ENCODE results near the gene MYMX. TPM values are rescaled to one million over a fixed set of nuclear protein-coding genes. Genes with fewer than 3 reads are reported as not detected.

The MYMX gene
- total RNA-seq, 4 donors from 2014 or later = 0.95 TPM; not detected in 3

GRCh38 chr6:44232676-44233566 is 16.2 kb downstream of the MYMX start:
- Histone ChIP-seq H3K4me1 (peaks cover 33 to 50% (median 38%) of the 10 kb centered on the region in 4 donors), H3K4me3 (no peak overlapping the region), H3K27ac (peak overlapping the region; percentile 62 to 94 (median 92)), H3K36me3 (no peaks in the 10 kb centered on the region), H3K9me3 (no peaks in the 10 kb centered on the region), H3K27me3 (no peaks in the 10 kb centered on the region)
- in situ Hi-C loops (cut with MboI; ENCODE audit: low pct_ligation_motif_present in 1 of 4, low pct_unique_long_range_greater_than_20kb in 1 of 4, low sequenced_read_pairs in 3 of 4) (loop anchor here in 2 of 4 donors (10.0 kb wide), 2 partner anchors 58 to 68 kb away; no protein-coding TSS in a partner anchor), intact Hi-C loops (cut with DNase I; ENCODE audit: low total_unique reads) (no loop called here)
- TF ChIP-seq POLR2A (IDR thresholded peaks at IDR 0.05) = no peak
- TF ChIP-seq EP300 (IDR thresholded peaks at IDR 0.05; ENCODE audit: low read depth) = no peak
- no peak for TF ChIP-seq POLR2AphosphoS5 (IDR thresholded peaks at IDR 0.05)
- no peak for TF ChIP-seq CTCF (IDR thresholded peaks at IDR 0.05)
- no peak for DNase-seq
- WGBS, 2 donors (ENCODE audit: low coverage in 1 of 2) = 60 to 88% methylated on average over 2 to 14 of the region's 16 CpGs

- TF ChIP-seq POLR2A (IDR thresholded peaks at IDR 0.05) = no peak
- peak; percentile 31 for TF ChIP-seq EP300 (IDR thresholded peaks at IDR 0.05; ENCODE audit: low read depth)
- no peaks in the 10 kb centered on the region for H3K27me3 ChIP-seq
- intact Hi-C loops (cut with DNase I; ENCODE audit: low total_unique reads) = loop anchor here (2.0 kb wide), 1 partner anchor 13 kb away; no protein-coding TSS in a partner anchor
- no peak for DNase-seq
- no peaks in the 10 kb centered on the region for H3K9me3 ChIP-seq
- H3K27ac ChIP-seq = peak overlapping the region; percentile 62 to 94 (median 92)
- WGBS, 2 donors (ENCODE audit: low coverage in 1 of 2) = 74 to 88% methylated on average over 6 to 14 of the region's 14 CpGs
- H3K4me3 ChIP-seq = no peak overlapping the region
- no peaks in the 10 kb centered on the region for H3K36me3 ChIP-seq
- in situ Hi-C loops (cut with MboI; ENCODE audit: low pct_ligation_motif_present in 1 of 4, low pct_unique_long_range_greater_than_20kb in 1 of 4, low sequenced_read_pairs in 3 of 4) = loop anchor here in 2 of 4 donors (10.0 kb wide), 2 partner anchors 59 to 69 kb away; no protein-coding TSS in a partner anchor
- H3K4me1 ChIP-seq = peaks cover 36 to 51% (median 39%) of the 10 kb centered on the region in 4 donors
Measured at GRCh38 chr6:44233567-44234100, 16.9 kb downstream of the MYMX start.

- peak; percentile 71 for DNase-seq
- Histone ChIP-seq H3K4me1 (peaks cover 36 to 53% (median 39%) of the 10 kb centered on the region in 4 donors), H3K9me3 (no peaks in the 10 kb centered on the region), H3K36me3 (no peaks in the 10 kb centered on the region), H3K27me3 (no peaks in the 10 kb centered on the region), H3K4me3 (no peak overlapping the region), H3K27ac (peak overlapping the region; percentile 62 to 94 (median 92))
- intact Hi-C loops (cut with DNase I; ENCODE audit: low total_unique reads) (loop anchor here (2.0 to 5.0 kb wide), 2 partner anchors 14 to 62 kb away; no protein-coding TSS in a partner anchor), in situ Hi-C loops (cut with MboI; ENCODE audit: low pct_ligation_motif_present in 1 of 4, low pct_unique_long_range_greater_than_20kb in 1 of 4, low sequenced_read_pairs in 3 of 4) (loop anchor here in 2 of 4 donors (10.0 kb wide), 2 partner anchors 60 to 70 kb away; no protein-coding TSS in a partner anchor)
- TF ChIP-seq POLR2AphosphoS5 (IDR thresholded peaks at IDR 0.05) = peak; percentile 45 to 76 (median 69)
- peak; percentile 50 to 68 (median 57) for TF ChIP-seq CTCF (IDR thresholded peaks at IDR 0.05)
- TF ChIP-seq POLR2A (IDR thresholded peaks at IDR 0.05) = no peak
- TF ChIP-seq EP300 (IDR thresholded peaks at IDR 0.05; ENCODE audit: low read depth) = no peak
- 36% methylated on average over 5 of the region's 5 CpGs; no CpG with 5 or more reads in 1 of the 2 donors for WGBS, 2 donors (ENCODE audit: low coverage in 1 of 2)
Measured at GRCh38 chr6:44234101-44235025, 17.6 kb downstream of the MYMX start.

GRCh38 chr6:44235269-44235668 is 18.5 kb downstream of the MYMX start:
- DNase-seq = no peak
- Histone ChIP-seq H3K27me3 (no peaks in the 10 kb centered on the region), H3K36me3 (no peaks in the 10 kb centered on the region), H3K4me3 (no peak overlapping the region), H3K27ac (peak overlapping the region; percentile 62 to 94 (median 92)), H3K4me1 (peaks cover 32 to 53% (median 39%) of the 10 kb centered on the region in 4 donors), H3K9me3 (no peaks in the 10 kb centered on the region)
- TF ChIP-seq CTCF (IDR thresholded peaks at IDR 0.05) (no peak), POLR2AphosphoS5 (IDR thresholded peaks at IDR 0.05) (no peak), EP300 (IDR thresholded peaks at IDR 0.05; ENCODE audit: low read depth) (no peak), POLR2A (IDR thresholded peaks at IDR 0.05) (no peak)
- in situ Hi-C loops (cut with MboI; ENCODE audit: low pct_ligation_motif_present in 1 of 4, low pct_unique_long_range_greater_than_20kb in 1 of 4, low sequenced_read_pairs in 3 of 4) (loop anchor here in 2 of 4 donors (10.0 kb wide), 2 partner anchors 60 to 70 kb away; no protein-coding TSS in a partner anchor), intact Hi-C loops (cut with DNase I; ENCODE audit: low total_unique reads) (loop anchor here (2.0 to 5.0 kb wide), 2 partner anchors 14 to 63 kb away; no protein-coding TSS in a partner anchor)
- WGBS, 2 donors (ENCODE audit: low coverage in 1 of 2) = 63% methylated on average over 6 of the region's 6 CpGs; no CpG with 5 or more reads in 1 of the 2 donors
